Measurements from ENCODE around the gene EBF4.

Gene EBF4

DNA sequence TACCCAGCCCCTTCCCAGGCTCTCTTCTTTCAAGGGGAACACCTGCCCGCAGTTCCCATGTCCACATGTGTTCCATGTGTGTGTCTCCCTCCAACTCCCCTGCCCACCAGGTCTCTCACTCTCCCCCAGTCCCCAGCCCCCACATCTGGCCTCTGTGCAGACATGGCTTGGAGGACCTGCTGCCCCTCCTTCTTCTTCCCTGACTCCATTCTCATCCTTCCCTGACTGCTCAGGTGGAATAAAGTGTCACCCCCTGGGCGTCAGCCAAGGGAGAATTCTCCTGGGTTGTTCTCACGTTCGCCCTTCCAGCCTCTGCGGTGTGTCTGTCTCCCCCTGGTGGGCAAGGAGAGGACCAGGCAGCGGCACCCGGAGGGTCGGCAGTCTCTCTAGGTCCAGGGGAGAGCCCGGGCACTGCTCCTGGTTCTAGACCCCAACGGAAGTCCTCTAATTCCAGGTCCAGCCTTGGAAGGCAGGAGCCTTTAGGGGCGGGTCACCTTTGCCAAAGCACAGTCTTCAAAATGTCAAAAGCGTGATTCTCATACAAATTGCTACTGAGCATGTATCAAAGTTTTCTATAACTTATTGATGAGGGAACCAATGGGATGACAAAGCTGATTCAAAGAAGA is 50.5 kb downstream of the EBF4 start:
- DNase-seq (ENCODE audit: low read depth) = peak; percentile 49

DNA sequence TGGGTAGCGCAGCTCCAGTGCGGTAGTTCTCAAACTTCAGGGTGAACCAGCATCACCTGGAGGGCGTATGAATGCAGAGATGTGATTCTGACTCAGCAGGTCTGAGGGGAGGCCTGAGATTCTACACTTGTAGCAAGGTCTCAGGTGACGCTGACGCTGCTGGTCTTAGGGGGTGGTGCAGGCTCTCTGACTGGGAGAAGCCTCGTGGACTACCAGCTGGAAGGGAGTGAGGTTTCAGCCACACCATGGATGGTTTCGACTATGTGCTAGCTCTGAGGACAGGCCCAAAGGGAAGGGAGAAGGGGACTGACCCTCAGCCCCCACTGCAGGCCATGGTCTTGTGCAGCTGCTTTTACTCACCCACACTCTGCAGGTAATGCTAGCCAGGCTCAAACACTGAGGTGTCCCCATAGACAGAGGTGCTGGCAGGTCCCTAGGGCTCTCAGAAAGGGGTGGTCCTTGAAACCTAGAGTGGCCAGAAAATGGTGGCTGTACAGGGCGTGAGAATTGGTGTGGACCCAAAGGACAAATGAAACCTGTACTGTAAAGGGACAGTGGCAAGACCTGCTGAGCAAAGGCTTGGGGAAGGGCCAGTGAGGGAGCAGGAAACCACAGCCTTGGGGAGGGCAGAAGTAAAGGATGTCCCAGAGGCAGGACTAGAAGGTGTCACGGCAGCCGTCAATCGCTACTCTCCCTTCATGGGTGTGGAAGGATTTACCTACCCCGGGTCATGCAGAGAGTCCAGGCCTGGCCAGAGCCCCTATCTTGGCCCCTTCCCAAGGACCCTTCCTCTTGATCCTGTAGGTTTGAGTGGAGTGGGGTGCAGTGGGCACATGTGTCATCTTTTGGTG is 52.7 kb downstream of the EBF4 start:
- no peak for DNase-seq (ENCODE audit: low read depth)

GRCh38 chr20:2745936-2746635 is 53.5 kb downstream of the EBF4 start:
- no peak for DNase-seq (ENCODE audit: low read depth)

GRCh38 chr20:2746636-2747265 is 54.2 kb downstream of the EBF4 start:
- no peak for DNase-seq (ENCODE audit: low read depth)

DNA sequence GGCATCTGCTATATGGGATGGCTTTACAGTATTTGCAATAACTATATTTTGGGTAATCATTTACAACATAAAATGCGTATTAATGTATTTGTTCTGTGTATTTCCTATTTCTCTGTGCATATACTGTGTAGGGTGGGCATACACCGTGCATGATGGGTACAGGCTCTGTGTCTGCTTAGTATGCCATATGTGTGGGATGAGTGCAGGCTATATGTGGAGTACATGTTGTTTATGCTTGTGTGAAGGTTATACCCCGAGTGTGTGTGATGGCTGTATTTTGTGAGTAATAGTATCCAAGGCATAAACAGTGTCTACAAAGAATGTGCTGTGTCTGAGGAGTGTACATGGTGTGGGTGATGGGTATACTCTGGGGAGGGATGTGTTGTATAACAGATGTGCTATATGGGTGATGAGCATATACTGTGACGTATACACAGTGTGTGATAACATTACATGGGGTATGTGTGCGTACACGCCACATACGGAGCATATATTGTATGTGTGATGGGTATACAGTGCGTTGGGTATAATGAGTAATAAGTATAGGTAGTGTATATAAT is 55.2 kb downstream of the EBF4 start:
- no peak for DNase-seq (ENCODE audit: low read depth)

DNA sequence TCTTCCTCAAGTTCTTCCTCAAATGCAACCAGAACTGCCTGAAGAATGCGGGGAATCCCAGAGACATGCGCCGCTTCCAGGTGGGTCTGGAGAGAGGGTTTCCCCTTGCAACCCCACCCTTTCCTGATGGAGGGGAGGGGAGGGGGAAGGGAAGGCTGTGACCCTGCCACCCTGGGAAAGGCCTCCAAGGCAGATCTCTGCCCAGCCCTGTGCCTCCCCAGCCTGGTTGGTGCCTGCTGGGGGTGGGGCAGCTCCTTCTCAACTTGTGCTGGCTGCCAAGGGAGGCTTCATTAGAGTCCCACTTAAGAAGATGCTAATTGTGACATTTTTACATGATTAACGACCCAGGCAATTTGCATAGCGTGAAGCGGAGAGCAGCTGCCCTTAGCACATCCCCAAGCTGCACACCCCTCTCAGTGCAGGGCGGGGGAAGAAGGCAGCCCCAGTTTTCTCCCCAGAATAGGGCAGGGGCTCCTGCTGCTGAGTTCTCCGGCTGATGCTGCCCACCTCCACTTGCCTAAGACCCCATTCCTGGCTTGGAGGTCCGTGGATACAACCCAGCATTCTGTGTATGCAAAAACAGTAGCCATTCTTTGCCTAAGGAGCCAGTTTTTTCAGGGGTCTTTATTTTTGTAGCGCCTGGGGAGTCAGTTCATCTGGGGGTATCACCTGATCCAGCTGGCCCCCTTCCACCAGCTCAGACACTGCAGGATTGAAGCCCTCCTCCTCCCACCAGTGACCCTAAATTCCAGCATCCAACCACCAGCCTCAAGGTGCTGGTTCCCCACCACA is 56.2 kb downstream of the EBF4 start:
- DNase-seq (ENCODE audit: low read depth) = no peak

- no peak for DNase-seq (ENCODE audit: low read depth)
These were observed 56.9 kb downstream of the EBF4 start for GRCh38 chr20:2749343-2749950.

- no peak for DNase-seq (ENCODE audit: low read depth)
These were observed 57.4 kb downstream of the EBF4 start for GRCh38 chr20:2749951-2750490.

- DNase-seq (ENCODE audit: low read depth) = peak; percentile 48
These were observed 58.1 kb downstream of the EBF4 start for GRCh38 chr20:2750491-2751251.

GRCh38 chr20:2751347-2751877 is 58.8 kb downstream of the EBF4 start:
- DNase-seq (ENCODE audit: low read depth) = no peak

DNA sequence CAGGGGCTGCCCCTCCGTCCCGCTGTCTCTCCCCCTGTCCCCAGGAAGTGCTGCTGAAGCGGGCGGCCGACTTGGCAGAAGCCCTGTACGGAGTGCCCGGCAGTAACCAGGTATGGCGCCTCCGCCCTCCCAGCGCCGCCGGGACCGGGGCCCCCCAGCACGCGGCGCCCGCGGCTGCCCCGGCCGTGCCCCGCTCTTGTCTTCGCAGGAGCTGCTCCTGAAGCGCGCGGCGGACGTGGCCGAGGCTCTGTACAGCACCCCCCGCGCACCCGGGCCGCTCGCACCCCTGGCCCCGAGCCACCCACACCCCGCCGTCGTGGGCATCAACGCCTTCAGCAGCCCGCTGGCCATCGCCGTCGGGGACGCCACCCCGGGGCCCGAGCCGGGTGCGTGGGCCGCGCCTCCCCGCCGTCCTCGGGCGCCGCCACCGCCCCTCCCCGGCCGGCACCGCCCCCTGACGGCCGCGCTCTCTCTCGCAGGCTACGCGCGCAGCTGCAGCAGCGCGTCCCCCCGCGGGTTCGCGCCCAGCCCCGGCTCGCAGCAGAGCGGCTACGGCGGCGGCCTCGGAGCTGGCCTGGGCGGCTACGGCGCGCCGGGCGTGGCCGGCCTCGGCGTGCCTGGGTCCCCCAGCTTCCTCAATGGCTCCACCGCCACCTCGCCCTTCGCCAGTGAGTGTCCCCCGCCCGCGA is 59.4 kb downstream of the EBF4 start:
- DNase-seq (ENCODE audit: low read depth) = no peak

DNA sequence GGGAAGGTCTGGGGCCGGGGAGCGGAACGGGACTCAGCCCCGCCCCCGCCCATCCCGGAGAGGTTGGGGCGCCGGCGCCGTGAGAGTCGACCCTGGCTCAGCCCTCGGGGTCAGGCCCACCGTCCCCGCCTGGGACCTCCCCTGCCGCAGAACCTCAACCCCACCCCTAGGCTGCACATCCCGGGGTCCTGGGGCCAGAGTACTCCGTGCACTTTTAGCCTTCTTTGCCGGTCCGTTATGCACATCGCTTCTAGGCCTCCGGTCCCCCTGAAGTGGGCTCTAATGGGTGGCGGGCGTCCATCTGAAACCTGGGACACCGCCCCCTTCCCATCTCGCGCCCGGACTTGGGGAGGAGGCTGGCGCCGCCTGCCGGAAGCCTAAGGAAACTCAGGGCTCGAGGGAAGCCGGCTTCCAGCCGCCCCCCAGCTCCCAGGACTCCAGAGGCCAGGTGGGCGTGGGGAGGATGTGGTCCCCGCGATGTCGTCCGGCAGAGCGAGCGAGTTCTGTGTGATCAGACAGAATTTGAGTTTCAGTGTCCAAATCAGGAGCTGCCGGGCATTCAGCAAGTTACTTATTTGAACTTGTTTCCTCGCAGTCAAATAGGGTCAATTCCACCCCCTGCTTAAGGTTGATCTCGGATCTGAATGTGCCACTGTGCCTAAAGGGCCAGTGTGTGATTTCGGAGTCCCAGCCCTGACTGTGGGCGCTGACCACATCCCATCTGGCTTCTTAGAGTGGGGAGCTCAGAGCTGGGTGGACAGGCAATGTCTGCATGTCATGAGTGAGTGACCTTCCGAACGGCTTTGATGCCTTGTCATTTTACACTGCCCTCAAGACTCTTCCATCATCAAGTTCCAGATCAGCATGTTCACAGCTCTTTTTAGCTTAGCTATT is 60.2 kb downstream of the EBF4 start:
- DNase-seq (ENCODE audit: low read depth) = peak; percentile 49

DNA sequence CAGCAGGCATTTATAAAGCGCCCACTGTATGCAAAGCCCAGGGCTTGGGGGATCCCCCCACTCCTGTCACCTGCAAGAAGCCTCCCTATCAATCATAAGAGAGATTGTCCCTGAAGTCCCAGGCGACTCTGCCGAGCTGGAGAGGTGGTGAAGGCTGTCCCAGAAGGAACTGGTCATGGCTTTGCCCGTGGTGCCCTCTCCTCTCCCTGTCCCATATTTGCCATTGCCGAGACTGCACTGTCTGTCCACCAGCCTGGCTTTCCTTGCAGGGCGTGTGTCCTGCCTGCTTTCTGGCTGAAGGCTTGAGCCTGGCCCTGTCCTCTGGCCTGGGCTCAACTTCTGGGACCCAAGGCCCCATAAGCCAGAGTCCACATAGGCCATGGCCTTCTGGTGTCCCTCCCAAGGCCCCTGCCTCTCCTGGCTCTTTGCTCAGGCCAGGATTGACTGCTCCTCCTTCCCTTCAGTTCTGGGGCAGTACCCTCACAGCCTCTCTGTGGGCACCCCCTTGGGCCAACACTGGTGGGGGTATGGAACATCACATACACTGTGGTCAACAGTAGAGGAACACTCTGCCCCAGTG is 61.0 kb downstream of the EBF4 start:
- no peak for DNase-seq (ENCODE audit: low read depth)

GRCh38 chr20:2754424-2754823 is 61.8 kb downstream of the EBF4 start:
- DNase-seq (ENCODE audit: low read depth) = no peak

DNA sequence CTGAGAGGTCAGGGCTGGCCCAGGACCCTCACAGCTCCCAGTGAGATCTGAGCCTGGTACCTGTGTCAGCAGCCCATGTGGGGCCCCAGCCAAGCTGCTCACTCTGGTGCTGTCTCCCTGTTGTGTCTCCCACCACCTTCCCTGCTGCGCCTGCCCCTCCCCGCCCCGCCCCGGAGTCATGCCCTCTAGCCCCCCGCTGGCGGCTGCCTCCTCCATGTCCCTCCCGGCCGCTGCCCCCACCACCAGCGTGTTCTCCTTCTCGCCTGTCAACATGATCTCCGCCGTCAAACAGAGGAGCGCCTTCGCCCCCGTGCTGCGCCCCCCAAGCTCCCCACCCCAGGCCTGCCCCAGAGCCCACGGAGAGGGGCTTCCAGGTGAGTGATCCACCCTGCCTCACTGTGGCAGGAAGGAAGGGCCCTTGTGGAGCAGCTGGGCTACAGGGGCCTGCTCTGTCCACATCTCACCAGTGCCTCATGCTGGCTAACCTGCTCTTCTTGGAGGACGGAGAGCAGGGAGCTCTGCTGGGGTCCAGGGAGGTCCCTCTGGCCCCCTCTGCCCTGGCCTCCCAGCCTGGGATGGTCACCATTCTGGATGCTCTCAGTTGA is 63.0 kb downstream of the EBF4 start:
- no peak for DNase-seq (ENCODE audit: low read depth)

DNA sequence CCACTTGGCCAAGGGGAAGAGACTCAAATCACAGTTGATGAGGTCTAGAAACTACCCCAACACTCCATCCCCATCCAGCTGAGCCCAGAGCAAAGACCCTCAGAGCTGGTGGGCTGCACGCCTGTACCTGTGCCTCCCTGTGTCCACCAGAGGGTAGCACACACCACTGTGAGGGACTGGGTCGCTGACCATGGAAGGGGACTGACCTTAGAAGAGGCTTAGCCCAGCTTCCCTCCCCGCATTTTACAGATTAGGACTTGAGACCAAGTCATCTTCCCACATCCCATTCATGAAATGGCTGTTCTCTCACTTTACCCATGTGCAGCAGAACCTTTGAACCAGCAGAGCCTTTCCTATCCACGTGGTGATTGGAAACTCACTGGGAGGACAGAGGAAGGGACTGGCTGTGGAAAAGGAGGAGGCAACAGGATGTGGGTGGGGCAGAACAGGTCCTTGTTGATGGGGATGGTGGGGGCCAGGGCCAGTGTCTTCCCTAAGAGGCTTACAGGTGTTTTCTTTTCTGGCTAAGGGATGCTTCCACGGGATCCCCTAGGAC is 63.6 kb downstream of the EBF4 start:
- peak; percentile 55 for DNase-seq (ENCODE audit: low read depth)

DNA sequence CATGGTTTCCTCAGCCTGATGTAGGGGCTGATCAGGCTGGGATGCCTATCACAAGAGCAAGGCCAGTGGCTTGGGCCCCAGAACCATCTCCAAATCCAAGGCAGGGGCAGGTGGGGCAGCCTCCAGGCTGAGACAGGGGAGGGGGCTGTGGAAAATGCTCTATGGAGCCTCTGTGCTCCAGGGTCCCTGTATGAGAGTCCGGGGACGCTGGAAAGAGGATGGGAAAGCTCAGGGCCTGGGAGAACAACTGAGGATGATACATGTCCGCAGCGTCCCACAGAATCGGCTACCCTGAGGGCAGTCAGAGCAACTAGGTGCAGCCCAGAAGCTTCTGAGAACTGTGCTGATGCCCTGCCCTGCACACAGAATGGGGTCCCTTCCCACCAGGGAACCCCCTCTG is 64.4 kb downstream of the EBF4 start:
- no peak for DNase-seq (ENCODE audit: low read depth)

Measured in CMK (cell line).